ENCODE results near the gene GIMAP5. TPM values are rescaled to one million over a fixed set of nuclear protein-coding genes. Genes with fewer than 3 reads are reported as not detected.

Gene GIMAP5
- total and polyA plus RNA-seq, 2 of the 13 experiments (the other 11 are each of a cell fraction or from before 2014, with no cell fraction given), result not detected

DNA sequence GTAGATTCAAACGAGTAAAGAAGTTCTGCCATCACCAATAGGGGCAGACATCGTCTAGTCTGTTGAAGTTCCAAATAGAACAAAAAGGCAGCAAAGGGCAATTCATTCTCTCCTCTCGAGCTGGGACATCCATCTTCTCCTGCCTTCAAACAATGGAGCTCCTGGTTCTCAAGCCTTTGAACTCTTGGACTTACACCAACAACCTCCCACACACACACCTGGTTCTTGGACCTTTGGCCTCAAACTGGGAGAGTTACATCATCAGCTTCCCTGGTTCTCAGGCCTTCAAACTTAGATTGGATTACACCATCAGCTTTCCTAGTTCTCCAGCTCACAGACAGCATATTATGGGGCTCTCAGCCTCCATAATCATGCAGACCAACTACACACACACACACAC, 9.8 kb upstream of the GIMAP5 start (continued):
- TF ChIP-seq RELA (CRISPR knock-in tag; IDR thresholded peaks at IDR 0.05), result no peak
- no peak for TF ChIP-seq ZNF839 (CRISPR knock-in tag; IDR thresholded peaks at IDR 0.05; ENCODE audit: borderline replicate concordance)
- TF ChIP-seq, protein P1, sequence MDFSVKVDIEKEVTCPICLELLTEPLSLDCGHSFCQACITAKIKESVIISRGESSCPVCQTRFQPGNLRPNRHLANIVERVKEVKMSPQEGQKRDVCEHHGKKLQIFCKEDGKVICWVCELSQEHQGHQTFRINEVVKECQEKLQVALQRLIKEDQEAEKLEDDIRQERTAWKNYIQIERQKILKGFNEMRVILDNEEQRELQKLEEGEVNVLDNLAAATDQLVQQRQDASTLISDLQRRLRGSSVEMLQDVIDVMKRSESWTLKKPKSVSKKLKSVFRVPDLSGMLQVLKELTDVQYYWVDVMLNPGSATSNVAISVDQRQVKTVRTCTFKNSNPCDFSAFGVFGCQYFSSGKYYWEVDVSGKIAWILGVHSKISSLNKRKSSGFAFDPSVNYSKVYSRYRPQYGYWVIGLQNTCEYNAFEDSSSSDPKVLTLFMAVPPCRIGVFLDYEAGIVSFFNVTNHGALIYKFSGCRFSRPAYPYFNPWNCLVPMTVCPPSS (IDR thresholded peaks at IDR 0.05), result no peak
- TF ChIP-seq, protein P2, sequence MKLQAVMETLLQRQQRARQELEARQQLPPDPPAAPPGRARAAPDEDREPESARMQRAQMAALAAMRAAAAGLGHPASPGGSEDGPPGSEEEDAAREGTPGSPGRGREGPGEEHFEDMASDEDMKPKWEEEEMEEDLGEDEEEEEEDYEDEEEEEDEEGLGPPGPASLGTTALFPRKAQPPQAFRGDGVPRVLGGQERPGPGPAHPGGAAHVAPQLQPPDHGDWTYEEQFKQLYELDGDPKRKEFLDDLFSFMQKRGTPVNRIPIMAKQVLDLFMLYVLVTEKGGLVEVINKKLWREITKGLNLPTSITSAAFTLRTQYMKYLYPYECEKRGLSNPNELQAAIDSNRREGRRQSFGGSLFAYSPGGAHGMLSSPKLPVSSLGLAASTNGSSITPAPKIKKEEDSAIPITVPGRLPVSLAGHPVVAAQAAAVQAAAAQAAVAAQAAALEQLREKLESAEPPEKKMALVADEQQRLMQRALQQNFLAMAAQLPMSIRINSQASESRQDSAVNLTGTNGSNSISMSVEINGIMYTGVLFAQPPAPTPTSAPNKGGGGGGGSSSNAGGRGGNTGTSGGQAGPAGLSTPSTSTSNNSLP (IDR thresholded peaks at IDR 0.05; ENCODE audit: low read depth, low read length), result no peak
- no peak for TF ChIP-seq RBAK (CRISPR knock-in tag; IDR thresholded peaks at IDR 0.05)
- TF ChIP-seq, protein P3, sequence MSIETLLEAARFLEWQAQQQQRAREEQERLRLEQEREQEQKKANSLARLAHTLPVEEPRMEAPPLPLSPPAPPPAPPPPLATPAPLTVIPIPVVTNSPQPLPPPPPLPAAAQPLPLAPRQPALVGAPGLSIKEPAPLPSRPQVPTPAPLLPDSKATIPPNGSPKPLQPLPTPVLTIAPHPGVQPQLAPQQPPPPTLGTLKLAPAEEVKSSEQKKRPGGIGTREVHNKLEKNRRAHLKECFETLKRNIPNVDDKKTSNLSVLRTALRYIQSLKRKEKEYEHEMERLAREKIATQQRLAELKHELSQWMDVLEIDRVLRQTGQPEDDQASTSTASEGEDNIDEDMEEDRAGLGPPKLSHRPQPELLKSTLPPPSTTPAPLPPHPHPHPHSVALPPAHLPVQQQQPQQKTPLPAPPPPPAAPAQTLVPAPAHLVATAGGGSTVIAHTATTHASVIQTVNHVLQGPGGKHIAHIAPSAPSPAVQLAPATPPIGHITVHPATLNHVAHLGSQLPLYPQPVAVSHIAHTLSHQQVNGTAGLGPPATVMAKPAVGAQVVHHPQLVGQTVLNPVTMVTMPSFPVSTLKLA (IDR thresholded peaks at IDR 0.05), result no peak
- TF ChIP-seq, protein P4, sequence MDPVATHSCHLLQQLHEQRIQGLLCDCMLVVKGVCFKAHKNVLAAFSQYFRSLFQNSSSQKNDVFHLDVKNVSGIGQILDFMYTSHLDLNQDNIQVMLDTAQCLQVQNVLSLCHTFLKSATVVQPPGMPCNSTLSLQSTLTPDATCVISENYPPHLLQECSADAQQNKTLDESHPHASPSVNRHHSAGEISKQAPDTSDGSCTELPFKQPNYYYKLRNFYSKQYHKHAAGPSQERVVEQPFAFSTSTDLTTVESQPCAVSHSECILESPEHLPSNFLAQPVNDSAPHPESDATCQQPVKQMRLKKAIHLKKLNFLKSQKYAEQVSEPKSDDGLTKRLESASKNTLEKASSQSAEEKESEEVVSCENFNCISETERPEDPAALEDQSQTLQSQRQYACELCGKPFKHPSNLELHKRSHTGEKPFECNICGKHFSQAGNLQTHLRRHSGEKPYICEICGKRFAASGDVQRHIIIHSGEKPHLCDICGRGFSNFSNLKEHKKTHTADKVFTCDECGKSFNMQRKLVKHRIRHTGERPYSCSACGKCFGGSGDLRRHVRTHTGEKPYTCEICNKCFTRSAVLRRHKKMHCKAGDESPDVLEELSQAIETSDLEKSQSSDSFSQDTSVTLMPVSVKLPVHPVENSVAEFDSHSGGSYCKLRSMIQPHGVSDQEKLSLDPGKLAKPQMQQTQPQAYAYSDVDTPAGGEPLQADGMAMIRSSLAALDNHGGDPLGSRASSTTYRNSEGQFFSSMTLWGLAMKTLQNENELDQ (CRISPR knock-in tag; IDR thresholded peaks at IDR 0.05; ENCODE audit: borderline replicate concordance), result no peak
- no peak for TF ChIP-seq RBFOX2 (IDR thresholded peaks at IDR 0.05; ENCODE audit: low read depth, low read length)
- TF ChIP-seq, protein P5, sequence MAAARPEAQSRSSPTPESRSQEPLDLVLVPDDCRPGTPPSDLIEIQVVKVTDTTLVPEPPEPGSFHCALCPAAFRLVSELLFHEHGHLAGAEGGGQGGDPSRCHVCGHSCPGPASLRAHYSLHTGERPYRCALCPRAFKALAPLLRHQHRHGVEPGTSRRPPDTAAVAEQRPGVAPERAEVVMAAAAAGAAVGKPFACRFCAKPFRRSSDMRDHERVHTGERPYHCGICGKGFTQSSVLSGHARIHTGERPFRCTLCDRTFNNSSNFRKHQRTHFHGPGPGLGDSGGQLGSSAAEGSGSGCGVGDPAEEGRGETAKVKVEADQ (CRISPR knock-in tag; IDR thresholded peaks at IDR 0.05; ENCODE audit: borderline replicate concordance), result no peak
- TF ChIP-seq HNRNPK (IDR thresholded peaks at IDR 0.05; ENCODE audit: low read depth, low read length, poor library complexity, severe bottlenecking), result no peak
- TF ChIP-seq ZNF703 (CRISPR knock-in tag; IDR thresholded peaks at IDR 0.05; ENCODE audit: borderline replicate concordance), result no peak
- TF ChIP-seq MAFK (conservative IDR thresholded peaks at IDR 0.05 in 1 of 2, IDR thresholded peaks at IDR 0.05 in 1 of 2; ENCODE audit: low read length in 2 of 2), result no peak
- no peak for TF ChIP-seq ZNF343 (CRISPR knock-in tag; IDR thresholded peaks at IDR 0.05)
- TF ChIP-seq ZNF235 (CRISPR knock-in tag; IDR thresholded peaks at IDR 0.05; ENCODE audit: borderline replicate concordance), result no peak
- TF ChIP-seq TMF1 (CRISPR knock-in tag; IDR thresholded peaks at IDR 0.05; ENCODE audit: low read depth), result no peak
- TF ChIP-seq ZNF274 (CRISPR knock-in tag; IDR thresholded peaks at IDR 0.05), result no peak
- TF ChIP-seq SATB2 (CRISPR knock-in tag; IDR thresholded peaks at IDR 0.05), result no peak
- no peak for TF ChIP-seq SP2 (CRISPR knock-in tag; IDR thresholded peaks at IDR 0.05)
- TF ChIP-seq ZNF3 (CRISPR knock-in tag; IDR thresholded peaks at IDR 0.05), result no peak
- TF ChIP-seq, protein P6, sequence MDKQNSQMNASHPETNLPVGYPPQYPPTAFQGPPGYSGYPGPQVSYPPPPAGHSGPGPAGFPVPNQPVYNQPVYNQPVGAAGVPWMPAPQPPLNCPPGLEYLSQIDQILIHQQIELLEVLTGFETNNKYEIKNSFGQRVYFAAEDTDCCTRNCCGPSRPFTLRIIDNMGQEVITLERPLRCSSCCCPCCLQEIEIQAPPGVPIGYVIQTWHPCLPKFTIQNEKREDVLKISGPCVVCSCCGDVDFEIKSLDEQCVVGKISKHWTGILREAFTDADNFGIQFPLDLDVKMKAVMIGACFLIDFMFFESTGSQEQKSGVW (CRISPR knock-in tag; IDR thresholded peaks at IDR 0.05; ENCODE audit: borderline replicate concordance), result no peak
- TF ChIP-seq FOXA1 (IDR thresholded peaks at IDR 0.05), result no peak
- TF ChIP-seq FOXA1 (CRISPR knock-in tag; IDR thresholded peaks at IDR 0.05), result no peak
- no peak for TF ChIP-seq ZNF354B (CRISPR knock-in tag; IDR thresholded peaks at IDR 0.05)
- TF ChIP-seq NFKB2 (CRISPR knock-in tag; IDR thresholded peaks at IDR 0.05; ENCODE audit: borderline replicate concordance), result no peak
